Naive thymus-derived CD8-positive, alpha-beta T cell (primary cell): Measurements from ENCODE around the gene PYGM. TPM values are rescaled to one million over a fixed set of nuclear protein-coding genes. Genes with fewer than 3 reads are reported as not detected.

ENCODE experiments used
- ATAC-seq, 2 donors: fragments of 150-1000 bp; cut with Tn5 transposase in 1 of 2; sonication (Bioruptor Pico), chemical (Tn5 transposase) in 1 of 2; 1 replicate in 1 of 2; 2 replicates in 1 of 2; pipeline ENCODE4 v1.10.0; 2021; ENCODE audit warnings: mild to moderate bottlenecking in 2 of 2, moderate library complexity in 2 of 2
- POLR2A ChIA-PET: fragments of 350-600 bp; sonication (Branson Sonifier 250); formaldehyde crosslinking; loops from one replicate; lab custom pipeline; 2021; ENCODE audit warnings: antibody characterized with exemption; lab: Charles Lee
- DNase-seq, 10 donors: peaks; one replicate each; pipeline versions ENCODE4 v3.0.0 to v3.0.0-alpha.2; 2020 to 2022
- H3K27ac Mint-ChIP-seq, 10 donors: one replicate each; pipeline ENCODE4 v1.8.0; 2020 to 2022; ENCODE audit warnings: mild to moderate bottlenecking in 10 of 10, mixed read lengths in 10 of 10, moderate library complexity in 4 of 10, inconsistent platforms in 1 of 10
- H3K27me3 Mint-ChIP-seq, 5 donors: one replicate each; pipeline ENCODE4 v1.8.0; 2021 to 2022; ENCODE audit warnings: mixed read lengths in 5 of 5
- H3K36me3 Mint-ChIP-seq, 3 donors: one replicate each; pipeline ENCODE4 v1.8.0; 2020 to 2022; ENCODE audit warnings: mixed read lengths in 3 of 3, mild to moderate bottlenecking in 2 of 3, inconsistent platforms in 1 of 3
- H3K4me1 Mint-ChIP-seq, 4 donors: one replicate each; pipeline ENCODE4 v1.8.0; 2021 to 2022; ENCODE audit warnings: mixed read lengths in 4 of 4
- H3K4me3 Mint-ChIP-seq, 10 donors: one replicate each; pipeline ENCODE4 v1.8.0; 2020 to 2022; ENCODE audit warnings: mild to moderate bottlenecking in 10 of 10, mixed read lengths in 10 of 10, moderate library complexity in 6 of 10, inconsistent platforms in 1 of 10
- H3K9me3 Mint-ChIP-seq, 9 donors: one replicate each; pipeline ENCODE4 v1.8.0; 2020 to 2022; ENCODE audit warnings: mixed read lengths in 9 of 9, mild to moderate bottlenecking in 3 of 9, inconsistent platforms in 1 of 9, moderate library complexity in 1 of 9
- polyA plus RNA-seq, 3 donors: library from polyadenylated mRNA; unstranded; fragments of 300-500 nt; fragmentation: Illumina TruSeq; gene quantifications; one replicate each; pipeline ENCODE4 v1.2.3, GENCODE V29; 2021
- total RNA-seq, 8 experiments: library from RNA in 2 of 8; stranded (reverse) in 2 of 8; gene quantifications; one replicate each; pipeline ENCODE4 v1.2.3 and lab custom pipeline; 2021 to 2026

Gene PYGM
- total and polyA plus RNA-seq, 5 experiments from 2014 or later: 0.09 to 18.4 (median 0.50) TPM

GRCh38 chr11:64751580-64751979 lies 8.2 kb downstream of the PYGM start:
- POLR2A ChIA-PET: interaction anchor here (0.7 to 45.2 kb wide), 3 partner anchors 0 to 344 kb away, joined by 3 to 2320 read pairs (median 2320); partner anchors contain the start of genes PYGM, RASGRP2 and SF1
- Mint-ChIP-seq H3K9me3 (no peaks in the 10 kb centered on the region), H3K27ac (peak overlapping the region in 8 of 10 donors; percentile 2 to 66 (median 39)), H3K4me3 (no peak overlapping the region), H3K4me1 (peaks cover 15 to 70% (median 36%) of the 10 kb centered on the region in 4 donors), H3K36me3 (peaks cover 0 to 38% (median 2%) of the 10 kb centered on the region in 3 donors), H3K27me3 (no peaks in the 10 kb centered on the region)
- ATAC-seq: no peak
- no peak for DNase-seq

GRCh38 chr11:64751136-64751535 lies 8.6 kb downstream of the PYGM start:
- DNase-seq (peak in 1 of 10 donors; percentile 41), ATAC-seq (no peak)
- no peaks in the 10 kb centered on the region for H3K9me3 Mint-ChIP-seq
- POLR2A ChIA-PET: interaction anchor here (39.5 to 45.2 kb wide), 2 partner anchors 0 to 20 kb away, joined by 2320 read pairs; partner anchors contain the start of genes PYGM, RASGRP2 and SF1
- peak overlapping the region in 6 of 10 donors; percentile 76 to 87 (median 81) for H3K27ac Mint-ChIP-seq
- peaks cover 0 to 38% (median 2%) of the 10 kb centered on the region in 3 donors for H3K36me3 Mint-ChIP-seq
- no peaks in the 10 kb centered on the region for H3K27me3 Mint-ChIP-seq
- H3K4me3 Mint-ChIP-seq: peak overlapping the region in 2 of 10 donors; percentile 3 to 52
- H3K4me1 Mint-ChIP-seq: peaks cover 17 to 70% (median 39%) of the 10 kb centered on the region in 4 donors

DNA sequence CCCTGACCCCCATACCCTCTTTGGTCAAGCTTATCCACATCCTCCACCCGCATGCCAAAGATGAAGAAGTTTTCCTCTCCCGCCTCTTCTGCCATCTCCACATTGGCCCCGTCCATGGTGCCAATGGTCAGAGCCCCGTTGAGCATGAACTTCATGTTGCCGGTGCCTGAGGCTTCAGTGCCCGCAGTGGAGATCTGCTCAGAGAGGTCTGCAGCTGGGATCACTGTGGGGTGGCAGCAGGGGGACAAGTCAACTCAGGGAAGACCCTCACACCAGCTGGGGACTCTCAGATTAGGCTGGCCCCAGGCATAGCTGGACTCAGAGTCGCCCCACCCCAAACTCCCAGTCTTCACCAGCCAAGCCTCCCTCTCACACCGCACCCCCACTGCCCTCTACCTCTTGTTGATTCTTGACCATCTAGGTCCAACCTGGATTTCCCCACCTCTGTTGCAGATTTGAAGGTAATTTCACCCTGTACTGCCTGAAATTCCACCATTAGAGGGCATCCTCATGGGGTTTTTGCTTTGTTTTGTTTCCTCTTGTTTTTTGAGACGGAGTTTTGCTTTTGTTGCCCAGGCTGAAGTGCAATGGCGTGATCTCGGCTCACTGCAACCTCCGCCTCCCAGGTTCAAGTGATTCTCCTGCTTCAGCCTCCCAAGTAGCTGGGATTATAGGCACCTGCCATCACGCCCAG lies 9.3 kb downstream of the PYGM start:
- Mint-ChIP-seq H3K4me1 (peaks cover 18 to 67% (median 41%) of the 10 kb centered on the region in 4 donors), H3K36me3 (peaks cover 0 to 38% (median 2%) of the 10 kb centered on the region in 3 donors), H3K27me3 (no peaks in the 10 kb centered on the region), H3K4me3 (peak overlapping the region in 4 of 10 donors; percentile 3 to 52 (median 48)), H3K9me3 (no peaks in the 10 kb centered on the region), H3K27ac (peak overlapping the region in 9 of 10 donors; percentile 30 to 87 (median 79))
- ATAC-seq (no peak), DNase-seq (peak in 2 of 10 donors; percentile 32 to 41)
- POLR2A ChIA-PET: interaction anchor here (45.2 kb wide), 1 partner anchor 20 kb away, joined by 2320 read pairs; the partner anchor contains the start of genes PYGM and SF1

DNA sequence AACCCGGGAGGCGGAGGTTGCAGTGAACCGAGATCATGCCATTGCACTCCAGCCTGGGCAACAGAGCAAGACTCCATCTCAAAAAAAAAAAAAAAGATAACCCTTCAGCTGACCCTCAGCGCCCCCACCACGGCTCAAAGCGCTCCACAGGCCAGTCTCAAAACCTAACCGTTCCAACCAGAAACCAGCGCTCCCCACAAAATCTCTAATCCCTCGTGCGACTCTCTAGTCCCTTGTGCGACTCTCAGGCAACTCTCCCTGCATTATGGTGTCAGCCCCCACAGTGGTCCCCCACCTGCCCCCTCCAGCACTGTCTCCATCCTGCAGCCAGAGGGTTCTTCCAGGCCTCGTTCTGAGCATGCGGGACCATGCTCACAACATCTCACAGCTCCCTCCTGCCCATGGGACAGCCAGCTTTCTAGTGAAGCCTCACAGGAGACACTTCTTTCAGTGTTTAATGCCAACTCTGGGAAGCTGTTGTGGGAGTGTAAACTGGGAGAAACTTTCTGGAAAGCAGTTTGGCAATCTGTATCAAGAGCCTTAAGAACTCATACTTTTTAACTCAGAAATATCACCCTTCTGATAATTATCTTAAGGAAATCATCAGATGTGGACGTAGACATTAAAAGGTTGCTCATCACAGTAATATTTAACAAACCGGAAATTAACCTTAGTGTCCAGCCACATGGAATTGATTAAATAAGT lies 11.7 kb downstream of the PYGM start:
- Mint-ChIP-seq H3K4me3 (peak overlapping the region in 6 of 10 donors; percentile 12 to 70 (median 53)), H3K27me3 (peaks cover 0 to 2% (median 0%) of the 10 kb centered on the region in 5 donors), H3K36me3 (peaks cover 0 to 35% (median 2%) of the 10 kb centered on the region in 3 donors), H3K4me1 (peaks cover 28 to 50% (median 39%) of the 10 kb centered on the region in 4 donors), H3K27ac (peak overlapping the region; percentile 75 to 99 (median 90)), H3K9me3 (peaks cover 0 to 2% (median 0%) of the 10 kb centered on the region in 9 donors)
- DNase-seq (peak in 1 of 10 donors; percentile 38), ATAC-seq (no peak)
- POLR2A ChIA-PET: interaction anchor here (6.4 to 45.2 kb wide), 2 partner anchors 23 to 53 kb away, joined by 88 to 2320 read pairs; partner anchors contain the start of genes MAP4K2, PYGM and SF1

DNA sequence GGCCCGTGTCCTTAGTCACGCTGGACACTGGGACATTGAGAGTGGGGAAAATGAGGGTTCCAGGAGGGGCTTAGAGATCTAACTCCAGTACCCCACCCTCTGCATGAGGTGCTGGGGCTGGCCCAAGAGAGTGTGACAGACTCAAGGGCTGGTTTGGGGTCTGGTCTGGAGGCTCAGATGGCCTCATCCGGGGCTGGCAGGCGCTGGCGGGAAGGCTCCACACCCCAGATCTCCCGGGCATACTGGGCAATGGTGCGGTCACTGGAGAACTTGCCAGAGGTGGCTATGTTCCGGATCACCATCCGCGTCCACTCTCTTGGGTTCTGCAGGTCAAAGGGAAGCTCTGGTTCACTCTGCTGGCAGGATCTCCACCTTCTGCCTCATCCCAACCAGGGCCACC lies 13.3 kb downstream of the PYGM start:
- Mint-ChIP-seq H3K4me1 (peaks cover 27 to 47% (median 39%) of the 10 kb centered on the region in 4 donors), H3K27ac (peak overlapping the region; percentile 88 to 100 (median 98)), H3K36me3 (peaks cover 0 to 27% (median under 1%) of the 10 kb centered on the region in 3 donors), H3K9me3 (peaks cover 0 to 2% (median 0%) of the 10 kb centered on the region in 9 donors), H3K4me3 (peak overlapping the region; percentile 53 to 99 (median 68)), H3K27me3 (peaks cover 0 to 2% (median 0%) of the 10 kb centered on the region in 5 donors)
- DNase-seq (no peak), ATAC-seq (no peak)
- POLR2A ChIA-PET: interaction anchor here (1.7 to 45.2 kb wide), 5 partner anchors 24 to 105 kb away, joined by 4 to 2320 read pairs (median 46); partner anchors contain the start of genes MAP4K2, MEN1, PYGM and SF1

- H3K27ac Mint-ChIP-seq: peak overlapping the region; percentile 96 to 100 (median 99)
- H3K4me1 Mint-ChIP-seq: peaks cover 27 to 48% (median 40%) of the 10 kb centered on the region in 4 donors
- peak; percentile 70 to 96 (median 82) for DNase-seq
- H3K9me3 Mint-ChIP-seq: peaks cover 0 to 2% (median 0%) of the 10 kb centered on the region in 9 donors
- ATAC-seq: peak; percentile 44 to 45
- peaks cover 0 to 32% (median 0%) of the 10 kb centered on the region in 3 donors for H3K36me3 Mint-ChIP-seq
- peak overlapping the region; percentile 86 to 100 (median 96) for H3K4me3 Mint-ChIP-seq
- POLR2A ChIA-PET: interaction anchor here (0.5 to 45.2 kb wide), 29 partner anchors 10 to 1890 kb away, joined by 3 to 2320 read pairs (median 9); partner anchors contain the start of genes BAD, CDC42BPG, EHD1 and FAU
- peaks cover 0 to 2% (median 0%) of the 10 kb centered on the region in 5 donors for H3K27me3 Mint-ChIP-seq
These were observed 14.0 kb downstream of the PYGM start for GRCh38 chr11:64745521-64746328.

- DNase-seq (peak in 9 of 10 donors; percentile 72 to 97 (median 90)), ATAC-seq (peak; percentile 38 to 43)
- peak overlapping the region; percentile 86 to 100 (median 96) for H3K4me3 Mint-ChIP-seq
- H3K27me3 Mint-ChIP-seq: peaks cover 0 to 2% (median 0%) of the 10 kb centered on the region in 5 donors
- H3K27ac Mint-ChIP-seq: peak overlapping the region; percentile 96 to 100 (median 99)
- POLR2A ChIA-PET: interaction anchor here (0.6 to 45.2 kb wide), 33 partner anchors 9 to 1905 kb away, joined by 3 to 2320 read pairs (median 7); partner anchors contain the start of genes BAD, CDC42BPG, EHD1 and FAU
- peaks cover 0 to 2% (median 0%) of the 10 kb centered on the region in 9 donors for H3K9me3 Mint-ChIP-seq
- peaks cover 0 to 32% (median 3%) of the 10 kb centered on the region in 3 donors for H3K36me3 Mint-ChIP-seq
- peaks cover 28 to 48% (median 39%) of the 10 kb centered on the region in 4 donors for H3K4me1 Mint-ChIP-seq
These were observed 14.6 kb downstream of the PYGM start for GRCh38 chr11:64745189-64745520.

DNA sequence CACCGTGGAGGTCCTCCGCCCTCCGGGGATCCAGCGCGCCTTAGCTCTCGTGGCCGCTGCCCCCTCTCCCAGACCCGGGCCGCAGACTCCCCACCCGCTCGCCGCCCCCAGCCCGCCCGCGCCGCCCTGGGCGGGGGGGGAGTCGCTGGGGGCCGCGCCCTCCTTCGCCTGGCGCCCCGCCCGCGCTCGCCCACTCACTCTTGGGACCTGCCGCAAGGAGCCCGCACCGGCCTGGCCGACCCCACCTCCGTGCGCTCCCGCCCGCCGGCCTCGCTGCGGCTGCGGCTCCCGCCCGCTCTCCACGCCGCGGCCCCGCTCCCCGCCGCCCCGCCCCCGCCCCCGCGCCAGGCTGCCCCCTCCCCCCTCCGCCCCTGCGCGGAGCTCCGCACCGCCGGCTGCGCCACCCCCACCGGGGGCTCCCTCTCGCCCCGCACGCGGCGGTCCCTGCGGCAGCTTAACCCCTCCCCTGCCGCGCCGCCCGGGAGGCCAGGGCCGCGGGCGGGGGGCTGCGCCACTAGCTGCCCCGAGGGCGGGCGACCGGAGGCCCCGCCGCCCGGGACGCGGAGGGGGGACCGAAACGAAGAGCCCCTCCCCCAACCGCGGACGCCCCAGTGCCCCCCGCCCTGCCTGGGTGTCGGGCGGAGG lies 15.1 kb downstream of the PYGM start:
- POLR2A ChIA-PET: interaction anchor here (0.6 to 45.2 kb wide), 41 partner anchors 9 to 1905 kb away, joined by 3 to 2320 read pairs (median 6); partner anchors contain the start of genes BAD, CDC42BPG, EHD1 and FAU
- H3K27ac Mint-ChIP-seq: peak overlapping the region; percentile 94 to 100 (median 100)
- peaks cover 26 to 51% (median 41%) of the 10 kb centered on the region in 4 donors for H3K4me1 Mint-ChIP-seq
- peak; percentile 1 to 8 for ATAC-seq
- H3K4me3 Mint-ChIP-seq: peak overlapping the region; percentile 90 to 100 (median 98)
- peak in 6 of 10 donors; percentile 37 to 75 (median 53) for DNase-seq
- H3K9me3 Mint-ChIP-seq: peaks cover 0 to 2% (median 0%) of the 10 kb centered on the region in 9 donors
- peaks cover 0 to 32% (median 3%) of the 10 kb centered on the region in 3 donors for H3K36me3 Mint-ChIP-seq
- peaks cover 0 to 2% (median 0%) of the 10 kb centered on the region in 5 donors for H3K27me3 Mint-ChIP-seq

- ATAC-seq: peak; percentile 45 to 58
These were observed 15.9 kb downstream of the PYGM start, which contains the start of gene RASGRP2 for GRCh38 chr11:64743591-64744543. TSS of gene RASGRP2 (minus strand) at chr11:64744142. CDS start at chr11:64742866, 1,276 bp downstream.

More at GRCh38 chr11:64743591-64744543, 15.9 kb downstream of the PYGM start, which contains the start of gene RASGRP2:
- H3K27me3 Mint-ChIP-seq: peaks cover 0 to 2% (median 0%) of the 10 kb centered on the region in 5 donors
- H3K4me1 Mint-ChIP-seq: peaks cover 31 to 58% (median 46%) of the 10 kb centered on the region in 4 donors
- peaks cover 0 to 37% (median 3%) of the 10 kb centered on the region in 3 donors for H3K36me3 Mint-ChIP-seq
- peak; percentile 84 to 95 (median 91) for DNase-seq
- peak within 1 kb of the TSS; percentile 89 to 100 (median 98) for H3K4me3 Mint-ChIP-seq
- peaks cover 0 to 2% (median 0%) of the 10 kb centered on the region in 9 donors for H3K9me3 Mint-ChIP-seq
- H3K27ac Mint-ChIP-seq: peak within 1 kb of the TSS; percentile 94 to 100 (median 99)
- POLR2A ChIA-PET: interaction anchor here (0.6 to 45.2 kb wide), 43 partner anchors 8 to 1904 kb away, joined by 3 to 2320 read pairs (median 7); partner anchors contain the start of genes BAD, CDC42BPG, EHD1 and FAU
